Measurements from ENCODE around the gene NRSN2. TPM values are rescaled to one million over a fixed set of nuclear protein-coding genes. Genes with fewer than 3 reads are reported as not detected.

NRSN2 gene
- total RNA-seq, 1 donor from 2014 or later, result 21.6 TPM

GRCh38 chr20:399182-399707 is 52.3 kb downstream of the NRSN2 start:
- H3K27ac ChIP-seq, result no peak overlapping the region
- no peak overlapping the region for H3K4me3 ChIP-seq
- H3K36me3 ChIP-seq, result peaks cover 0 to 14% of the 10 kb centered on the region in 2 donors
- TF ChIP-seq POLR2AphosphoS5 (IDR thresholded peaks at IDR 0.05; ENCODE audit: insufficient read depth in 1 of 2, low read depth in 1 of 2), result no peak
- TF ChIP-seq POLR2A (IDR thresholded peaks at IDR 0.05), result no peak
- TF ChIP-seq CTCF (IDR thresholded peaks at IDR 0.05), result no peak
- H3K9me3 ChIP-seq, result no peaks in the 10 kb centered on the region
- no peaks in the 10 kb centered on the region for H3K4me1 ChIP-seq
- intact Hi-C loops (cut with DNase I), result no loop called here
- no peaks in the 10 kb centered on the region for H3K27me3 ChIP-seq
- DNase-seq (ENCODE audit: extremely low spot score in 2 of 2), result no peak

GRCh38 chr20:400128-400453 is 53.2 kb downstream of the NRSN2 start:
- DNase-seq (ENCODE audit: extremely low spot score in 2 of 2), result no peak
- H3K36me3 ChIP-seq, result peaks cover 0 to 14% of the 10 kb centered on the region in 2 donors
- H3K4me3 ChIP-seq, result no peak overlapping the region
- no peaks in the 10 kb centered on the region for H3K27me3 ChIP-seq
- TF ChIP-seq POLR2AphosphoS5 (IDR thresholded peaks at IDR 0.05; ENCODE audit: insufficient read depth in 1 of 2, low read depth in 1 of 2) (no peak), POLR2A (IDR thresholded peaks at IDR 0.05) (no peak), CTCF (IDR thresholded peaks at IDR 0.05) (no peak)
- no peaks in the 10 kb centered on the region for H3K4me1 ChIP-seq
- no peak overlapping the region for H3K27ac ChIP-seq
- intact Hi-C loops (cut with DNase I), result loop anchor here (10.0 kb wide), 1 partner anchor 55 kb away; the partner anchor contains the start of gene NRSN2
- H3K9me3 ChIP-seq, result no peaks in the 10 kb centered on the region

- intact Hi-C loops (cut with DNase I), result loop anchor here (10.0 kb wide), 1 partner anchor 56 kb away; the partner anchor contains the start of gene NRSN2
- Histone ChIP-seq H3K4me3 (no peak overlapping the region), H3K9me3 (no peaks in the 10 kb centered on the region), H3K27me3 (no peaks in the 10 kb centered on the region), H3K4me1 (no peaks in the 10 kb centered on the region), H3K36me3 (peaks cover 0 to 14% of the 10 kb centered on the region in 2 donors), H3K27ac (no peak overlapping the region)
- no peak for DNase-seq (ENCODE audit: extremely low spot score in 2 of 2)
- no peak for TF ChIP-seq CTCF (IDR thresholded peaks at IDR 0.05)
- TF ChIP-seq POLR2AphosphoS5 (IDR thresholded peaks at IDR 0.05; ENCODE audit: insufficient read depth in 1 of 2, low read depth in 1 of 2), result no peak
- TF ChIP-seq POLR2A (IDR thresholded peaks at IDR 0.05), result no peak
These were observed 53.8 kb downstream of the NRSN2 start for GRCh38 chr20:400454-401275.

GRCh38 chr20:401682-402495 is 55.0 kb downstream of the NRSN2 start:
- Histone ChIP-seq H3K27ac (no peak overlapping the region), H3K4me3 (no peak overlapping the region), H3K27me3 (no peaks in the 10 kb centered on the region), H3K9me3 (no peaks in the 10 kb centered on the region), H3K36me3 (peaks cover 0 to 3% of the 10 kb centered on the region in 2 donors), H3K4me1 (peaks cover 2% of the 10 kb centered on the region)
- TF ChIP-seq CTCF (IDR thresholded peaks at IDR 0.05), result no peak
- no peak for TF ChIP-seq POLR2A (IDR thresholded peaks at IDR 0.05)
- no peak for TF ChIP-seq POLR2AphosphoS5 (IDR thresholded peaks at IDR 0.05; ENCODE audit: insufficient read depth in 1 of 2, low read depth in 1 of 2)
- DNase-seq (ENCODE audit: extremely low spot score in 2 of 2), result no peak
- intact Hi-C loops (cut with DNase I), result loop anchor here (10.0 kb wide), 1 partner anchor 57 kb away; the partner anchor contains the start of gene NRSN2
